Measurements from ENCODE around the gene NTS.

Gene NTS, protein sequence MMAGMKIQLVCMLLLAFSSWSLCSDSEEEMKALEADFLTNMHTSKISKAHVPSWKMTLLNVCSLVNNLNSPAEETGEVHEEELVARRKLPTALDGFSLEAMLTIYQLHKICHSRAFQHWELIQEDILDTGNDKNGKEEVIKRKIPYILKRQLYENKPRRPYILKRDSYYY

DNA sequence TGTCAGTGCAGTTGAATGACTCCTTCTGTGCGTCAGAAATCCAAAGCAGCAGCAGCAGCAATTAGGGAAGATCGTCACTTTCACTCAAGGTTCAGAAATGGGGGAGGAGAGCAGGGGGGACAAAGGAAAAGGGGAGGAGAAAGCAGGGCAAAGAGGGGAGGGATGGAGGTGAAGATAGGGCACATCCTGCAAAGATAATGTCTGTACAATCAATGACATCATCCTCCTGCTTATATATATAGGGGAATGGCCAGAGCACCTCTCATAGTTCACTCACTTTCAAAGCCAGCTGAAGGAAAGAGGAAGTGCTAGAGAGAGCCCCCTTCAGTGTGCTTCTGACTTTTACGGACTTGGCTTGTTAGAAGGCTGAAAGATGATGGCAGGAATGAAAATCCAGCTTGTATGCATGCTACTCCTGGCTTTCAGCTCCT lies at the start of gene NTS:
Gene NTS, plus strand, starts transcription at position 265 of the 431 bp plus-strand sequence. Its CDS starts 109 bp downstream, at position 374.
- peak in 1 of 2 experiments; percentile 21 for DNase-seq

DNA sequence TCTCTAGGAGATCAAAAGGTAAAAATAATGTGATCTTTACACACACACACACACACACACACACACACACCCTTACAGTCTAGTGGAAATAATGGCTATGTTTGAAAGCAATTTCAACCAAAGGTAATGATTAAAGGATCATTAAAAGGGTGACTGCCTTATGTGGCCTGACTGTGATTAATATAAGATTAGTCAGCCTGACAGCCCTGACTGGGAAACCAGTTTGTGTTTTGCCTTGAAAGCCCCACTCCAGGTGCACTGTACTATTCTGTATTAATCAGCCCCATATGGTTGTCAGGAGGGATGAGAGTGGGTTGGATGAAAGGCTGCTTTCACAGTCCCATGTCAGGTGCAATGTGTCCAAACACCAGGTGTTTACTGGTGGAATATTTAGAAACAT lies 48.3 kb upstream of the NTS start:
- DNase-seq = peak; percentile 4 to 41

DNA sequence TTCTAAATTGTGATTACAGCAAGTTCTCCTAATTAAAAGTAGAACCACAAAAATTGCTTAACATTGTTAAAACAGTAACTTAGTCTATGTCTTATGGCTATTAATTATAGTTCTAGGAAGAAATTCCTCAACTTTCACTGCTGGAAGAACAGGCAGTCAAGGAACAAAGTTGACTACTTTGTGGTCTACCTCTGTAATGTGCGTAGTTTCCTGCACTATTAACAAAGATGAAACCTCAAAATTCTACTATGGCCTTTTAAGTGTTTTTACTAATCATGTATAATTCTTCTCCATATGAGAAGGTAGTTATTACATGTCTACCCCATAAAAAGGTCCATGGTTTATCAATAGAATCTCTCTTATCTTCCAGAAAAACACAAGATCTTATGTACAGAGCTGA lies 45.5 kb upstream of the NTS start:
- DNase-seq = no peak

DNA sequence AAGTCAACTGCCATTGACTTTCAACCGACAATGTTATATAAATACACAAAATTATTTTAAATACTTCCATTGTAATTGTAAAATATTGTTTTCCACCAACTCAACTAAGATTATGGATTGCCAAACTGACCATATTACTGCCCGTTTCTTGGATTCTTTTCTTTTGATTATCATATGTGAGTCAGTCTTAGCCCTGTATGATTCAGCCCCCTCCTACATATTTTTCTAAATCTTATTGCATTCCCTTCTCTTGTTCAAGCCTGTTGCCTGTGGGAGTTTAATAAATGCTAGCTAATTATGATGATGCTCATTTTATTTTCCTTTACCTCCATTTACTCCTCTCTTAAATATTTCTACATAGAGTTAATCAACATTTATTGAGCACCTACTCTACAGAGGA lies 44.7 kb upstream of the NTS start:
- DNase-seq = no peak

DNA sequence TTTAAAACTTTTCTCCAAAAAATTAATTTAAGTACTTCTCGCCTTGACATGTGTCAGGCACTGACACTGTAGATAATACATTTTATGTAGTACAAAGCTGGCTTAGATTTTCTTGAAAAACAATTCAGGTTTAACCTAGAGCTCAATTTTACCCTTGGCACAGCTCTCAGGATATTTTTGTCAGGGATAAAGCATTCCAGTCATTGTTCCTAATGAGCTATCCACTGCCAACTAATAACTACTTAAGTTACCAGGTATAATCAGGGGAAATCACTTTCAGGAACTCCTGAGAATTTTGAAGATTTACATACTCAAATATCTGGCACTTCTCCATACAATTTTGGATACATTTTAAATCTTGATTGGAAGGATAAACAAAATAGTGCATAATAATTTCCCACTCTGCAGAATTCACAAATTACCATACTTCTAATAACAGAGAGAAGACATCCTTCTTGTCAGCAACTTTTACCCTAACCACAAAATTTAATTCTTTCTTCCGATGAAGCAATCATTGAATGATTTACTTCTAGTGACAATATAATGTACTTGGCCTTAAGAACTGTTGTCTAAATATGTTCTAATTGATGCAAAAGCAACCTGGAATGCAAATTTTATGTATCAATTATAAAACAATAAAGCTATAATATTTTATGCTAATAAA lies 42.6 kb upstream of the NTS start:
- DNase-seq = no peak

DNA sequence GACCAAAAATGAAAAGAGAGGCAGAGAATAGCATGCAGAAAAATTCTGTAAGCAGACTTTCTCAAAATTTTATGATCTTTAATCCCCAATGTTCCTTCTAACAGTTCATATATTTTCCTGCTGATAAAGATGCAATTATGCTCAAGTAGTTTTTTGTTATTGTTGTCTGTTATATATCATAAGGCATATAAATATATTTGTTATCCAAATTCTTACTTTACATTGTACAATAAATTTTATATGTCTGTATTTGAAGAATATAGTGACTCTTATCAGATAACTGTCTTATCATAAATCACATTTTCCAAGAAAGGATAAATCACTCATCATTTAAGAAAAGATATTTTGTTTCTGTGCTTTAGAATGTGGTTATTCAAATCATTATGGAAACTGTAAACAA lies 40.5 kb upstream of the NTS start:
- DNase-seq = peak in 1 of 2 experiments; percentile 21

DNA sequence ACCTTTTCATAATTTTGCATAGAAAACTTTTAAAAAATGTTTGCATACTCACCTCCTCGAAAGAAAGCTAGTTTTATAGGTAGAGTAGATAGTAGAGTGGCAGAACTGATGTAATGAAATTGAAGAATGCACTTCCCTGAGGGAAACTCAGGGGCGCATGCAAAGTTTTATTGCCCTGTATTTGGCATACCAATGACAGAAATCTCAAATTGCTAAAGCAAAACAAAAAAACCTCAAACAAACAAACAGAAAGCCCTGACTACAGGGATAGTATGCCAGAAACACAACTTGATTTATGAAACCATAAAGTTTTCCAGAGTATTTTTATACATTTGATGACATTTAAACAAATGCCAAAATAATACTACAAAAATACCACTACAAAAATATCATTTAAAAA lies 39.7 kb upstream of the NTS start:
- peak; percentile 63 to 70 for DNase-seq

DNA sequence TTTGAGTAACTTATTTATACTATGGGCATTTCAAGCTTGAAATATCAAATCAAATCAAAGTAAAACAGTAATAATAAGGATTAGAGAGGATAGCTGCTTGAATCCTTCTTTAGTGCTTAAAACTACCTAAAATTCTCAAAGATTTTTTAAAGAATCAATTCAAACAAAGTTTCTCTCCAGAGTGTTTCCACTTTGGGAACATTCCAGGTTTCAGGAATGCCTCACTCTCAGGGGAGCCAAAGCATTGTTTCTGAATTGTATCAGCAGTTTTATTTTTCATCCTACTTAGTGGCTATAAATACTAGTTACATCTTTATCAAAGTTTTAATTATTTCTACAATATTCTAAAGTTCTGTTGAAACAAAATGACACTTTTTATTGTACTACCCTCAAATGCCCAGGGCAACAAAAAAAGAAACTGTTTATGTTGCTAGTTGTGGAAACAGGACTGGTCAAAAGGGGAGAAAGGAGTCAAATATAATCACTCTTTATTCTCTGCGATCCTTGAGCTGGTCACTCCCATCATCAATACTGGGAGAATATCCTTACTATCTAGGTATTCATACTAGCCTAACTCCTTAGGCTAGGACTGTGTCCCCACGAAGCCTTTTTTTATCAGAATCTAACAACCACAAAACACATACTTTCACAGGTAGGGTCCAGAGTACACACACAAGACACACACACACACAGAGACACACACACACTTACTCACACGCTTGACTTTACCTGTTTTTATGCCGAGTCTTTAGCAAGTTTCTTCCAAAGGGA lies 38.5 kb upstream of the NTS start:
- no peak for DNase-seq

DNA sequence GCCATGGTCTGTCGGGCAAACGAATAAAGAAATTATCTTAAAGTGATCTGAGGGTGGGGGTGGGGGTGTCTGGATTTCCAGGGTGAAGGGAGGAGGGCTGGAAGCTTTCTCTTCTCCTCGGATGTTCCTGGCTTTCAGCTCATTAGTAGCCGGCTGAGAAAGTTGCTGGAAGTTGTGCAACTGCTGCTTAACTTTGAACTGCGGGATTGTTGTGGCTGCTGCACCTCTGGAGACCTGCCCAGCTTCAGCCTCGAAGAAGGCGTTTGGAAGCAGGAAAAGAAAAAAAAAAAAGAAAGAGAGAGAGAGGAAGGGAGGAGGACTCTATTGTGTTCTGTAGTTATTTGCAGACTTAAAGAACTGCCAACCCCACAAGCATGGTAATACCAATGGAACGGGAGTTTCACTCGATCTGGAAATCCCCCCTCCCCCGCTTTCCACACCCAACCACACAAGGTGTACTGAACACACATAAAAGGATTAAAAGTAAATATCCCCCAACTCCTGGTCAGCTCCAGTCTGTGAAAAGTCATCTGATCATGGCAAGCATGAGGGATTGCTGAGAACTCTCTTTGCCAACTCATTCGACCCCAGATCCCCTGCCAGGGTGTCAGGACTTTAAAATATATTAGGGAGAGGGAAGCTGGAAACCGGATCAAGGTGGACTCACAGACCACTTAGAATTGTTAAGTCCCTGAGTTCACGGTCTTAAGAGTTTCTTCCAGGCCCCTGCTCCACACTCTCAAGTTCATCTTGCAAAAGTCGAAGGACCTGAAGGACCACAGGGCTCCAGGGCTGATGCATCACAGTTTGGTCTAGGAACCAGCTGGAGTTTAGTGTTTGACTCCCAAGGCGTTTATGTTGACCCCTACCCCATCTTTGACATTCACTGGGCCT lies 37.7 kb upstream of the NTS start, which contains the start of gene RASSF9:
Gene RASSF9, minus strand, starts transcription at position 213 of the 894 bp plus-strand sequence. Its CDS starts 208 bp downstream, at position 5.
- no peak for DNase-seq

DNA sequence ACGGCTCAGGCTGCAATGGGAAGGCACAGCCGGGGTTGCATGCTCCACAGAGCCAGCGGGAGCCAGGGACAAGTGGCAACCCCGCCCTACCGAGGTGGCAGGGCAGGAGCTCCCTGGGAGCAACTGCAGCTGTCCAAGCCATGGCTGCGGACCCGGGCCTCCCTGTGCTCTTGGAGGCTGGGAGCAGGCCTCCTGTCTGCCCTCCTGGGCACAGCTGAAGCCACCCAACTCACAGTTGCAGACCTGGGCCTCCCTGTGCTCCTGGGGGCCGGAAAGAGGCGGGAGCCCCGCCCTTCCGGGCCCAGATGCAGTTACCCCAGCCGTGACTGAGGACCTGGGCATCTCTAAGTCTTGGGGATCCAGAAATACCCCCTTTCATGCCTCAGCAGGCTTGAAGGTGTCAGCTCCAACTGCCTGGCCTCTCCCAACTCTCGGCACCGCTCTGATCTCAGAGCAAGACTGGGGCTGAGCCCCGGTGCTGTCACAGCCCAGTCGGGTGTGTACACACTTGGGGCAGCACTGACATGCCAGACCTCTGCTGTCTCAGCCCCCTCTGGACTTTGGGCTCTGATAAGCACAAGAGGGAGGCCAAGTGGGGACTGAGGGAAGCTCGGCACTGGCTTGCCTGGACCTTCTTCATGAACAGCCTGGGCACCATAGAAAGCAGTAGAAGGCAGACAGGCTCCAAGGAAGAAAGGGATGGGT lies 30.3 kb upstream of the NTS start:
- no peak for DNase-seq

DNA sequence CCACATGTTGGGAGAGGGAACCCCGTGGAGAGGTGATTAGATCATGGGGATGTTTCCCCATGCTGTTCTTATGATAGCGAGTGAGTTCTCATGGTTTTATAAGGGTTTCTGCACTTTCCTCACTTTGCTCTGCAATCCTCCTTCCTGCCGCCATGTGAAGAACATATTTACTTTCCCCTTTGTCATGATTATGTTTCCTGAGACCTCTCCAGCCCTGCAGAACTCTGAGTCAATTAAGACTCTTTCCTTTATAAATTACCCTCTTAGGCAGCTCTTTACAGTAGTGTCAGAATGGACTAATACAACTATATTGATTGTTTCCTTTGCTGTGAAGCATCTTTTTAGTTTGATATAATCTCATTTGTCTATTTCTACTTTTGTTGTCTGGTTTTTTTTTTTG lies 24.8 kb upstream of the NTS start:
- DNase-seq = no peak

DNA sequence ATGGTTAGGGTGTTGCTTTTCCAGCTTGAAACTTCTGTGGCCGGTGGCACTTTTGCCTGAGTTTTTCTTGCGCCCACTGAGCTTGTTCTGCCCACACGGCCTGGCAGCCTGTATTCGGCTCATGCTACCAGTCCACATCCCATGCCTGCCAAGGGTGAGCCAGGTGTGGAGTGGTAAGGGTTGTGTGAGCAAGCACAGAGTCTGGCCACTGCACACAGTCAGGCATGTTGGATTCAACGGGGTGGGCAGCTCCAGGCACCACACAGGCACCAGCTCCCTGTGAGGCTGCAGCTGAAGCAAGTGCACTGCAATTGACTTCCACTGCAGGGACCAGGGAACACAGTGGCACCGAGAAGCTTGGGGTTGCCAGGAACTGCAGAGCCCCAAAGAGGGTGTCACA lies 18.8 kb upstream of the NTS start:
- DNase-seq = no peak

DNA sequence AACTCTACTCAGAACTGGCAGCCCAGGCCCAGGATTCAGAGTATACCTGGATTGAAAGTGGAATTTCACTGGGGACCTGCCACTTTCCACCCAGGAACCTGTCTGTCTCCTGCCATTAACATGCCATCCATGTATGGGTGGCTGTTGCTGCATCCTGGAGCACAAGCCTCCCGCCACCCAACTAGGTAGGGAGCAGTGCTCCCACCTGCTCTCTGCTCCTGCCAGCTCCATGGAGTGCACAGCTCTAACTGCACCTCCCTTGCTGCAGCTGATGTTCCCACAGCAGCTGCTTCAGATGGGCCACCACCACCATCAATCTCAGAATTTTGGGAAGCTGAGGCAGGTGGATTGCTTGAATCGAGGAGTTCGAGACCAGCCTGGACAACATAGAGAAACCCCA lies 17.1 kb upstream of the NTS start:
- DNase-seq = no peak

DNA sequence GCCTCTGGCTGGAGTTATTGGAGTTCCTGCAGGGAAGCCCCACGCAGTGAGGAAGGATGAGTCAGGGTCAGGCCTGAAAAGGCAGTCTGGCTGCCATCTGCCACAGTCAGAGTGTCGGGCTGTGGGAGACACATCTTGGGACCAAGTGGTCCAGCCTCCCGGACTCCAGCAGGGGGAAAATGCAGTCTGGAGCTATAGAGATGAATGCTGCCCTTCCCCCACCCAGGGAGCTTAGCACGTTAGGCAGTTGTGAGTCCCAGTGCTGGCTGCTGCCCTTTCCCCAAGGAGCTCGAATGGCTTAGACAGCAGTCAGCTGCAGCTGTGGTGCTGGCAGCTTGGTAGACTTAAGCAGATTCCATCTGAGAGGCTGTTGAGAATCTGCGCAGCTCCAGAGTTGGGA lies 8.2 kb upstream of the NTS start:
- no peak for DNase-seq

DNA sequence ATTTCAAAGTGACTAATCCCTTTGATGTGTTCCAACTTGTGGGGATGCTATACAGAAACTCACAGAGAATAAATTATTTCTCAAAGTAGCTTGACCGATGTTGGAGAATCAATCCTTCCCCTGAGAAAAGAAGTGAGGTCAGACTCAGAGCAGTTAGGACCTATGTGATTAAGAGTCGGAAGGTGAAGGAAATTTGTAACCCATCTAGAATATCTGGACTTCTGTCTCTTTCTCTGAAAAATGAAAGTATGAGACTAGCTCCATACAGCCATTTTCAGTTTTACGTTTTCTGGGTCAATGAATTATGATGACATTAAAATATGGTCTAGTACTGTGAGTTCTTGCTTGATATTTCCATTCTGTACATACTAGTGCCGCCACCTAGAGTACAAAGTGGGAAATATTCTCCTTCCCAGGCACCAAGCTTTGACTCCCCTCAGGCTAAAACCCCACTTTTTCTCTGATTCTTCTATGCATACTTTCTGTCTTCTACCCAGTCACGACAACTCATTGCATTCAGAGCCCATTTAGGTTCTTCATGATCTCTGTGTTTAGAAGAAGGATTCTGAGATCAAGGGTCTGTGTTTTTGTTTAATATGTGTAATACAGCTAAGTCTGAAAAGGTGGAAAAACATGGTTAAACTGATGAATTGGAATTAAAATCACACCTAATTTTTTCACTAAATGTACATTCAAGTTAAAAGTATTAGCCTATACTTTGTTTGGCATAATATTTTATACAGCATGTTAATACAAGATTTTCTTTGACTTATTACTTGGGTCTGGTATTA lies 6.9 kb upstream of the NTS start:
- DNase-seq = peak; percentile 46 to 76

DNA sequence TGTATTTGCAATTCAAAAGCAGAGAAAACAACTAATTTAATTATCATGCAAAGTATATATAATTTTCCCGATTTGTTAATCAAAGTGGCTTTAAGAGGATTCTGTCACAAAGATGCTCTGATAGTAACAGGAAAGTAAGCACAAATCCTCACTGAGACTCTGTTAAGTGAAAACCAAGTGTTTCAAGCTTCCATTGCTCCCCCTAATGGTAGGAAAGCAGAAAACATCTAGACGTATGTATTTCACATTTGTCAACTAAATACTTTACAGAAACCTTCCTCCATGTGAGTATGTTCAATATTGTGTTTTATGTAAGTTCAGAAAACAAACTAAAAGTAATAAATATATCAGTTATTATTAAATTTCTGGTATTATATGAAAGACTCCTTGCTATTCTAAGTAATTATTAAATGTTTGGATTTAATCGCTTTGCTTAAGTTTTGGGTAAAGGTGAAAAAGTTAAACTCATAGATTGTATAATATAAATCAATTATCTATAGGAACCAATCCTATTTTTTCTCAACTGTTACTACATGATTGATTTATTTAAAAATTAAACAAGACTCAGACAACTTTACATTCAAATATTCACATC lies 1.5 kb upstream of the NTS start:
- peak; percentile 87 to 94 for DNase-seq

DNA sequence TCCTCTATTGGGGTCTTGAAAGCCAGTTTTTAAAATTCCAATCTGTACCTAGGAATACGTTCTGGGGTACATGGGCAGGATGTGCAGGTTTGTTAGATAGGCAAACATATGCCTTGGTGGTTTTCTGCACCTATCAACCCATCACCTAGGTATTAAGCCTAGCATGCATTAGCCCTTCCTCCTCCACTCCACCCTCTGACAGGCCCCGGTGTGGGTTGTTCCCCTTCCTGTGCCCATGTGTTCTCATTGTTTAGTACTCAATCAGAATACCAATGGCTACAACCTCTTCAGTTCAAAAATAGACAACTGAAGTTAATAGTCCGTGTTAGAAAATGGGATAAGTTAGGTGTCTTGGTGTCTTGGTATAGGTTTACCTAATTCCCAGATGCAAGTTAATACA lies 3.4 kb downstream of the NTS start:
- no peak for DNase-seq

DNA sequence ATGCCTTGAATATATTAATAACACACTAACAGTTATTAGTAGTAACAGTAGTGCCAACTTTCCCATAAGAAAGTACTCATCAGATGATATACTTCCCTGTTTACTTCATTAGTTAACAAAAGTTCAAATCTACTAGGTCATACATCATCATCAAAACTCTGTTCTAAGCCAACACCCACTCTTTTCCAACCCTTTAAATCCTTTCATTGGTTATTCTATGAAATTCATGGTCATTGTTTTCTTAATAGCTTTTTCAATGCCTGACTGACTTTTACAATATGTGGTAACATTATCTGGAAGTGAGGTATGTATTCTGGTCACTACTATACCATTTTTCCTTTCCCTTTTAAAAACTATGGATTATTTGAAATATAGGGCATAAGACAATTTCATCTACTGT lies 9.7 kb downstream of the NTS start:
- no peak for DNase-seq

DNA sequence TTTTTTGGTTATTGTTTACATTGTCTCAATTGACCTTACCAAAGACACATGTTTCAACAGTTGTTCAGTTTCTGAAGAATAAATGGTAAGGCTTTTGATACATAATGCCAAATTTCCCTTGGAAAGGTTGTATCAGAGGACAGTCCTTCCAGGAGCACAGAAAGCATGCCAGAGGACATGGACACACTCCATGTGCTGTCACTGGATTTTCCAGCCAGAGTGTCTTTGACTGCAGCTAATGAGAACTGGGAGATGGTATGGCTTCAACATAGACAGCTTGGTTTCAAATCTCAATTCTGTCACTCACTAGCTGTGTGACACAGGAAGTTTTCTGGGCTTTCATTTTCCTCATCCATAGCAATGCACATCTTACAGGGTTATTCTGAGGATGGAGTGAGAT lies 20.6 kb downstream of the NTS start:
- no peak for DNase-seq

DNA sequence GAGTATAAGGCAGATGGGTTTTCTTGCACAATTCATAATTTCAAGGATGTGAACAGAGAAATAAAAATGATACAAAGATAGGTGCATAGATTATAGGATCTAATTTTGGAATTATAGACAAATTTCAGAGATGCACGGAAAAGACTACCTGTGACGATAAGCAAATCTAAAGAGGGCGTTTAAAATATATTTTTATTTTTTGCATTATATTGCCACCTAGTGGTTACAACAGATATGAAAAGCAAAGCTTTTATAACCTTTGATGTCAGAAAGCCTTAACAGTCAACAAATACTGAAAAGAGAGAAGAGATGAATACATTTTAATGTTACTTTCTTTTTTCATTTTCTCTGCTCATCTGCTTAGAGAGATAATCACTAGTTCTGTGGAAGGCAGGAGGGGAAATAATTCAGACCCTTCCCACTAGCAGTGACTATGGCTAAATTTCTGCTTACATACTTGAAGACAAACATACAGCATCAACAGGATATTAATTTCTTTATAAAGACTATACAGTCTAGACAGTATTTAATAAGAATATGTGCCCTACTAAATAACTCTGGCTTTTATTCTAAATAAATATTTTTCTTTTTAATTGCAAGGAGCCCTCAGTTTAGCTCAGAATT lies 46.3 kb downstream of the NTS start:
- DNase-seq = peak; percentile 18 to 57
